RWPE1 (cell line): ENCODE measurements around the gene DENND5B.
A peak's percentile ranks its signal among the peaks of the same experiment; 100 is the strongest.

ENCODE experiments used
- CTCF ChIA-PET: fragments of 350-600 bp; sonication (Branson Sonifier 250); formaldehyde crosslinking; extraction: SDS; loops from one replicate; lab custom pipeline; 2021; lab: Yijun Ruan, JAX
- POLR2A ChIA-PET: fragments of 400-600 bp; formaldehyde crosslinking; extraction: SDS; loops from one replicate; lab custom pipeline; 2020; ENCODE audit warnings: antibody characterized with exemption; ENCODE audit not compliant: low non-redundant PET; lab: Yijun Ruan, JAX
- DNase-seq: peaks from one replicate; pipeline ENCODE4 v3.0.0; 2012; ENCODE audit warnings: low spot score
- H3K27ac ChIP-seq: fragments of 450-650 bp; 2 replicates; pipeline ENCODE4 v1.5.1; 2017
- CTCF ChIP-seq: fragments of 450-650 bp; conservative IDR thresholded peaks from 2 replicates; pipeline ENCODE4 v1.5.1; 2017; ENCODE audit warnings: low read depth, mild to moderate bottlenecking

The DENND5B gene

GRCh38 chr12:31588976-31589375 lies 2.0 kb downstream of the DENND5B start:
- CTCF ChIA-PET: interaction anchor here (0.7 kb wide), 1 partner anchor 70 kb away, joined by 3 read pairs; no protein-coding TSS in a partner anchor

GRCh38 chr12:31586728-31587127 lies 4.2 kb downstream of the DENND5B start:
- ChIA-PET CTCF (no interaction called here), POLR2A (no interaction called here)
- no peak for DNase-seq
- H3K27ac ChIP-seq: no peak overlapping the region
- TF ChIP-seq CTCF: no peak

More at GRCh38 chr12:31588976-31589375, 2.0 kb downstream of the DENND5B start:
- no peak for TF ChIP-seq CTCF
- peak; percentile 7 for DNase-seq
- POLR2A ChIA-PET: no interaction called here
- no peak overlapping the region for H3K27ac ChIP-seq

- CTCF ChIA-PET: no interaction called here
- DNase-seq: no peak
- TF ChIP-seq CTCF: no peak
- H3K27ac ChIP-seq: no peak overlapping the region
- POLR2A ChIA-PET: no interaction called here
Observed at GRCh38 chr12:31585895-31586294, 5.0 kb downstream of the DENND5B start.

- no peak for DNase-seq
- TF ChIP-seq CTCF: no peak
- ChIA-PET CTCF (no interaction called here), POLR2A (no interaction called here)
- no peak overlapping the region for H3K27ac ChIP-seq
Observed at GRCh38 chr12:31585271-31585670, 5.7 kb downstream of the DENND5B start.

- no peak for DNase-seq
- no peak overlapping the region for H3K27ac ChIP-seq
- TF ChIP-seq CTCF: no peak
- CTCF ChIA-PET: no interaction called here
- POLR2A ChIA-PET: no interaction called here
Observed at GRCh38 chr12:31584782-31585181, 6.2 kb downstream of the DENND5B start.

GRCh38 chr12:31583878-31584277 lies 7.1 kb downstream of the DENND5B start:
- no peak for DNase-seq
- CTCF ChIA-PET: no interaction called here
- POLR2A ChIA-PET: no interaction called here
- no peak for TF ChIP-seq CTCF
- H3K27ac ChIP-seq: no peak overlapping the region
